H9 (cell line): ENCODE results near the gene RRBP1. TPM values are rescaled to one million over a fixed set of nuclear protein-coding genes. Genes with fewer than 3 reads are reported as not detected.

Source experiments
- DNase-seq: peaks from one replicate; pipeline ENCODE4 v3.0.0-alpha.2; 2017
- H2AFZ ChIP-seq: one replicate; pipeline ENCODE4 v1.6.1; 2013; ENCODE audit warnings: mild to moderate bottlenecking, low read length, control low read depth, moderate library complexity
- H2AK5ac ChIP-seq: 2 replicates; pipeline ENCODE4 v1.6.1; 2013; ENCODE audit warnings: low read length, control low read depth, mixed read lengths; ENCODE audit not compliant: insufficient read length
- H2BK120ac ChIP-seq: one replicate; pipeline ENCODE4 v1.6.1; 2013; ENCODE audit warnings: low read depth, mild to moderate bottlenecking, low read length, control low read depth, inconsistent platforms; ENCODE audit not compliant: poor library complexity, severe bottlenecking
- H2BK12ac ChIP-seq: 2 replicates; pipeline ENCODE4 v1.6.1; 2013; ENCODE audit warnings: low read length, control low read depth, mixed read lengths, low read depth; ENCODE audit not compliant: insufficient read length
- H2BK15ac ChIP-seq: 2 replicates; pipeline ENCODE4 v1.6.1; 2013; ENCODE audit warnings: low read depth, low read length, control low read depth
- H2BK20ac ChIP-seq: one replicate; pipeline ENCODE4 v1.6.1; 2013; ENCODE audit warnings: low read depth, mild to moderate bottlenecking, low read length, control low read depth, inconsistent platforms; ENCODE audit not compliant: poor library complexity, severe bottlenecking
- H2BK5ac ChIP-seq: 2 replicates; pipeline ENCODE4 v1.6.1; 2013; ENCODE audit warnings: low read length, control low read depth, mixed read lengths; ENCODE audit not compliant: insufficient read length
- H3K14ac ChIP-seq: 2 replicates; pipeline ENCODE4 v1.6.1; 2013; ENCODE audit warnings: low read length, control low read depth; ENCODE audit not compliant: insufficient read depth
- H3K18ac ChIP-seq: 2 replicates; pipeline ENCODE4 v1.6.1; 2013; ENCODE audit warnings: low read depth, mild to moderate bottlenecking, mixed read lengths, low read length, control low read depth; ENCODE audit not compliant: insufficient read length
- H3K23ac ChIP-seq: 2 replicates; pipeline ENCODE4 v1.6.1; 2013; ENCODE audit warnings: low read length, control low read depth, mixed read lengths, low read depth; ENCODE audit not compliant: insufficient read length
- H3K23me2 ChIP-seq: 2 replicates; pipeline ENCODE4 v1.6.1; 2013; ENCODE audit warnings: low read depth, mild to moderate bottlenecking, mixed read lengths, low read length, control low read depth; ENCODE audit not compliant: insufficient read length, poor library complexity, severe bottlenecking
- H3K27ac ChIP-seq: 2 replicates; pipeline ENCODE4 v1.5.1; 2013; ENCODE audit warnings: low read length, control low read depth, mixed read lengths, low read depth; ENCODE audit not compliant: insufficient read length
- H3K27me3 ChIP-seq: 2 replicates; pipeline ENCODE4 v1.6.1; 2013; ENCODE audit warnings: low read length, control low read depth, inconsistent platforms; ENCODE audit not compliant: insufficient read depth
- H3K4ac ChIP-seq: 2 replicates; pipeline ENCODE4 v1.6.1; 2013; ENCODE audit warnings: low read depth, mild to moderate bottlenecking, control low read depth, inconsistent platforms, low read length, moderate library complexity
- H3K4me1 ChIP-seq: 2 replicates; pipeline ENCODE4 v1.6.1; 2013; ENCODE audit warnings: low read length, control low read depth, inconsistent platforms; ENCODE audit not compliant: insufficient read depth
- H3K4me2 ChIP-seq: 2 replicates; pipeline ENCODE4 v1.6.1; 2013; ENCODE audit warnings: low read length, control low read depth, mixed read lengths; ENCODE audit not compliant: insufficient read length, insufficient read depth
- H3K56ac ChIP-seq: 2 replicates; pipeline ENCODE4 v1.6.1; 2013; ENCODE audit warnings: low read depth, mild to moderate bottlenecking, mixed read lengths, low read length, control low read depth; ENCODE audit not compliant: insufficient read length
- H3K79me1 ChIP-seq: 2 replicates; pipeline ENCODE4 v1.6.1; 2013; ENCODE audit warnings: low read depth, mild to moderate bottlenecking, moderate library complexity, low read length, control low read depth, inconsistent platforms; ENCODE audit not compliant: insufficient read depth, poor library complexity, severe bottlenecking
- H3K79me2 ChIP-seq: 2 replicates; pipeline ENCODE4 v1.6.1; 2013; ENCODE audit warnings: low read length, control low read depth, inconsistent platforms; ENCODE audit not compliant: insufficient read depth
- H3K9ac ChIP-seq: 2 replicates; pipeline ENCODE4 v1.6.1; 2013; ENCODE audit warnings: low read length, control low read depth, mixed read lengths; ENCODE audit not compliant: insufficient read length; ENCODE audit errors: extremely low read depth
- H3K9me3 ChIP-seq: one replicate; pipeline ENCODE4 v1.6.1; 2013; ENCODE audit warnings: low read depth, low read length, inconsistent platforms; ENCODE audit not compliant: control insufficient read depth
- H3T11ph ChIP-seq: one replicate; pipeline ENCODE4 v1.6.1; 2013; ENCODE audit warnings: mild to moderate bottlenecking, low read length, control low read depth, inconsistent platforms
- H4K20me1 ChIP-seq: one replicate; pipeline ENCODE4 v1.6.1; 2013; ENCODE audit not compliant: control insufficient read depth, insufficient read length, insufficient read depth
- H4K5ac ChIP-seq: 2 replicates; pipeline ENCODE4 v1.6.1; 2013; ENCODE audit warnings: low read depth, mild to moderate bottlenecking, mixed read lengths, low read length, control low read depth; ENCODE audit not compliant: insufficient read length
- H4K8ac ChIP-seq: replicated peaks from 2 replicates; pipeline ENCODE4 v1.6.1; 2013; ENCODE audit warnings: low read length, control low read depth, mixed read lengths, low read depth; ENCODE audit not compliant: insufficient read length
- H4K91ac ChIP-seq: 2 replicates; pipeline ENCODE4 v1.6.1; 2013; ENCODE audit warnings: low read depth, mild to moderate bottlenecking, moderate library complexity, mixed read lengths, low read length, control low read depth; ENCODE audit not compliant: insufficient read length
- H3K27ac Mint-ChIP-seq, 3 experiments: 2 replicates in 2 of 3; 3 replicates in 1 of 3; pipeline ENCODE4 v1.8.0; 2020 to 2021; ENCODE audit warnings: mixed read lengths in 3 of 3, mild to moderate bottlenecking in 1 of 3, moderate library complexity in 1 of 3
- H3K27me3 Mint-ChIP-seq: 2 replicates; pipeline ENCODE4 v1.8.0; 2021; ENCODE audit warnings: low read depth, mild to moderate bottlenecking, moderate library complexity, mixed read lengths
- H3K36me3 Mint-ChIP-seq, 3 experiments: 2 replicates in 2 of 3; 3 replicates in 1 of 3; pipeline ENCODE4 v1.8.0; 2020 to 2021; ENCODE audit warnings: low read depth in 3 of 3, mixed read lengths in 3 of 3; ENCODE audit not compliant: insufficient read depth in 1 of 3
- H3K4me1 Mint-ChIP-seq, 2 experiments: 2 replicates each; pipeline ENCODE4 v1.8.0; 2020; ENCODE audit warnings: mixed read lengths in 2 of 2
- H3K4me3 Mint-ChIP-seq, 2 experiments: 2 replicates in 1 of 2; 3 replicates in 1 of 2; pipeline ENCODE4 v1.8.0; 2020 to 2021; ENCODE audit warnings: mild to moderate bottlenecking in 2 of 2, mixed read lengths in 2 of 2, moderate library complexity in 1 of 2
- H3K9me3 Mint-ChIP-seq, 2 experiments: 2 replicates in 1 of 2; 3 replicates in 1 of 2; pipeline ENCODE4 v1.8.0; 2020; ENCODE audit warnings: mild to moderate bottlenecking in 2 of 2, mixed read lengths in 2 of 2, moderate library complexity in 1 of 2
- CTCF ChIP-seq: fragments of 200-600 bp; sonication (generic); conservative IDR thresholded peaks from 3 replicates; pipeline ENCODE4 v1.8.0; 2021; ENCODE audit warnings: antibody characterized with exemption, mild to moderate bottlenecking
- WGBS: extraction: QIAGEN DNeasy Blood & Tissue Kit; methylation state at CpG from one replicate; pipeline ENCODE4 v1.1.7; 2013; ENCODE audit warnings: missing lambda C conversion rate, low lambda C conversion rate, mixed read lengths; ENCODE audit not compliant: insufficient read length; ENCODE audit errors: extremely low coverage; 5-methylcytosine and 5-hydroxymethylcytosine counted together
- total RNA-seq: library from RNA; stranded (reverse); gene quantifications from 2 replicates; pipeline ENCODE4 v1.2.1, GENCODE V29; 2021

RRBP1 gene
- total RNA-seq, 1 experiment from 2014 or later, result 97.8 TPM

- Histone ChIP-seq H3K9me3 (no peaks in the 10 kb centered on the region), H3K4me2 (no peak overlapping the region), H2BK5ac (no peak overlapping the region), H4K8ac (no peak overlapping the region), H2AK5ac (no peak overlapping the region), H3K18ac (no peak overlapping the region), H4K5ac (no peak overlapping the region), H3T11ph (no peak overlapping the region), H3K4ac (no peak overlapping the region), H3K79me1 (no peaks in the 10 kb centered on the region), H2AFZ (no peak overlapping the region), H3K56ac (no peak overlapping the region), H3K4me1 (peaks cover 2% of the 10 kb centered on the region; the same call in 1 of the 2 replicates), H2BK12ac (no peak overlapping the region), H3K23me2 (no peaks in the 10 kb centered on the region), H2BK15ac (no peak overlapping the region), H2BK120ac (no peak overlapping the region), H3K9ac (no peak overlapping the region), H2BK20ac (no peak overlapping the region), H3K23ac (no peak overlapping the region), H3K14ac (no peak overlapping the region; the same call in 1 of the 2 replicates), H4K91ac (no peak overlapping the region), H4K20me1 (no peaks in the 10 kb centered on the region), H3K27ac (no peak overlapping the region), H3K27me3 (no peaks in the 10 kb centered on the region), H3K79me2 (no peaks in the 10 kb centered on the region)
- Mint-ChIP-seq H3K9me3 (no peaks in the 10 kb centered on the region; a peak in 1 of 5 replicates), H3K27me3 (peaks cover 2% of the 10 kb centered on the region), H3K4me3 (no peak overlapping the region), H3K4me1 (peaks cover 16 to 17% of the 10 kb centered on the region in 2 experiments), H3K36me3 (no peaks in the 10 kb centered on the region), H3K27ac (no peak overlapping the region; a peak in 1 of 7 replicates)
- no CpG with 5 or more reads among the region's 5 CpGs for WGBS
- no peak for DNase-seq
- TF ChIP-seq CTCF, result no peak
These were observed 33.0 kb upstream of the RRBP1 start for GRCh38 chr20:17715075-17715474.
